Mesodermal cell (in vitro differentiated cells): ENCODE data around the gene COL4A3. TPM values are rescaled to one million over a fixed set of nuclear protein-coding genes. Genes with fewer than 3 reads are reported as not detected.

ENCODE experiments used
- H3K27ac ChIP-seq: 2 replicates; pipeline ENCODE4 v1.7.0; 2013; ENCODE audit warnings: mild to moderate bottlenecking, low read depth, low read length, moderate library complexity; ENCODE audit not compliant: severe bottlenecking
- H3K36me3 ChIP-seq: 2 replicates; pipeline ENCODE4 v1.7.1; 2013; ENCODE audit warnings: mild to moderate bottlenecking, low read length, moderate library complexity; ENCODE audit not compliant: control insufficient read depth, insufficient read depth
- H3K4me1 ChIP-seq: one replicate; pipeline ENCODE4 v1.7.1; 2013; ENCODE audit warnings: mild to moderate bottlenecking, low read length; ENCODE audit not compliant: insufficient read depth, control insufficient read depth, poor library complexity, severe bottlenecking
- H3K4me3 ChIP-seq: 2 replicates; pipeline ENCODE4 v1.7.0; 2013; ENCODE audit warnings: low read length, control low read depth, mild to moderate bottlenecking; ENCODE audit not compliant: insufficient read depth, poor library complexity, severe bottlenecking; ENCODE audit errors: extremely low read depth
- H3K9me3 ChIP-seq: 2 replicates; pipeline ENCODE4 v1.7.1; 2013; ENCODE audit warnings: mild to moderate bottlenecking, low read length, moderate library complexity; ENCODE audit not compliant: control insufficient read depth
- WGBS, 2 experiments: methylation state at CpG; one replicate each; pipeline ENCODE4 v1.1.5; 2013; ENCODE audit warnings: missing lambda C conversion rate in 2 of 2; ENCODE audit not compliant: insufficient coverage in 2 of 2; 5-methylcytosine and 5-hydroxymethylcytosine counted together
- polyA plus RNA-seq, 2 experiments: library from polyadenylated mRNA; stranded (reverse); fragments of 50-300 nt; gene quantifications; one replicate each; pipeline ENCODE4 v1.2.3, GENCODE V29; 2013

COL4A3 gene
- polyA plus RNA-seq (2013, experiment 1 of 2) = not detected
- not detected for polyA plus RNA-seq (2013, experiment 2 of 2)

- Histone ChIP-seq H3K9me3 (no peaks in the 10 kb centered on the region), H3K27ac (no peak within 1 kb of the TSS), H3K4me3 (peak within 1 kb of the TSS; percentile 35), H3K4me1 (peaks cover 3% of the 10 kb centered on the region), H3K36me3 (no peaks in the 10 kb centered on the region)
- WGBS, 2 experiments = 0% methylated on average over 22 to 43 of the region's 77 CpGs
Measured at GRCh38 chr2:227163998-227164762, at the start of gene COL4A3, which contains the start of gene COL4A4. TSS of gene COL4A3 (plus strand) at chr2:227164624. CDS start at chr2:227164727, 103 bp downstream. TSS of gene COL4A4 (minus strand) at chr2:227164205. CDS start at chr2:227147483, 16,722 bp downstream.

DNA sequence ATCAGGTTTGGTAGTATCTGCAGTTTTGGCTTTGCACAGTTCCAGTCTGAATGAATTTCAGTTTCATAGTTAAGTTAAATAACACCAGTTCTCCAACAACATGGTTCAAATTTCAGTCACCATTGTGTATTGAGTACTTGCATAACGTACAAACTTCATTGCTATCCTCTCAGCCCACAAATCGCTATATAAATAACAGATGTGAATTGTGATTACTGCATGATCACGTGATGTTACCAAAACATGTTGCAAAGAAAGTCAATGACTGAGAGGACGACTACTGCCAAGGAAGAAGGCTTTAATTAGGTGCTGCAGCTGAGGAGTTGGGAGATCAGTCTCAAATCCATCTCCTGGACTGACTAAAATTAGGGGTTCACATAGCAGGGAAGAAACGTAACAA lies 48.7 kb upstream of the COL4A3 start:
- Histone ChIP-seq H3K4me3 (no peak overlapping the region), H3K4me1 (no peaks in the 10 kb centered on the region), H3K9me3 (no peaks in the 10 kb centered on the region), H3K36me3 (no peaks in the 10 kb centered on the region), H3K27ac (no peak overlapping the region)
- WGBS, 2 experiments = 76 to 86% methylated on average over 3 of the region's 5 CpGs

- Histone ChIP-seq H3K4me1 (no peaks in the 10 kb centered on the region), H3K36me3 (no peaks in the 10 kb centered on the region), H3K27ac (no peak overlapping the region), H3K9me3 (no peaks in the 10 kb centered on the region), H3K4me3 (no peak overlapping the region)
- 83 to 88% methylated on average over 1 of the region's 1 CpG for WGBS, 2 experiments
Measured at GRCh38 chr2:227117027-227117426, 47.4 kb upstream of the COL4A3 start.

- 50 to 72% methylated on average over 1 to 2 of the region's 3 CpGs for WGBS, 2 experiments
- Histone ChIP-seq H3K4me1 (no peaks in the 10 kb centered on the region), H3K36me3 (no peaks in the 10 kb centered on the region), H3K27ac (peak overlapping the region; percentile 67), H3K4me3 (no peak overlapping the region), H3K9me3 (no peaks in the 10 kb centered on the region)
Measured at GRCh38 chr2:227117852-227118251, 46.6 kb upstream of the COL4A3 start.

DNA sequence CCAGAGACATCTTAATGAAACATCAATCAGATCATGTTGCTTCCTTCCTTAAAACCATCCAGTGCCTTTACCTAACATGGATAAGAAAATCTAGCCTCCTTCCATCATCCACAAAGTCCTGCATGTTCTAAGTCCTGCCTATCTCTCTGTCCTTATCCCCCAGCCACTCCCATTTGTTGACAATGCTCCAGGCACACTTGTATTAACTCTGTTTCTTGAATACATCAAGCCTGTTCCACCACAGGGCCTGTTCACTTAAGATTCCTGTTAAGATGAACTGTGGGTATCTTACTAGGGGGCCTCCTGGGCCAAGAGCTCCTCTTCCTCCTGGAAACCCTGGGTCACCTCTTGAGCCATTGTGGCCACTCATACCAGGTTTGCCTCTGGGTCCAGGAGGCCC lies 46.1 kb upstream of the COL4A3 start:
- no peaks in the 10 kb centered on the region for H3K4me1 ChIP-seq
- no peaks in the 10 kb centered on the region for H3K36me3 ChIP-seq
- no peak overlapping the region for H3K4me3 ChIP-seq
- no peaks in the 10 kb centered on the region for H3K9me3 ChIP-seq
- peak overlapping the region; percentile 67 for H3K27ac ChIP-seq

- WGBS, 2 experiments = 91 to 92% methylated on average over 4 of the region's 4 CpGs
- no peaks in the 10 kb centered on the region for H3K36me3 ChIP-seq
- no peak overlapping the region for H3K27ac ChIP-seq
Measured at GRCh38 chr2:227123697-227124096, 40.7 kb upstream of the COL4A3 start.

DNA sequence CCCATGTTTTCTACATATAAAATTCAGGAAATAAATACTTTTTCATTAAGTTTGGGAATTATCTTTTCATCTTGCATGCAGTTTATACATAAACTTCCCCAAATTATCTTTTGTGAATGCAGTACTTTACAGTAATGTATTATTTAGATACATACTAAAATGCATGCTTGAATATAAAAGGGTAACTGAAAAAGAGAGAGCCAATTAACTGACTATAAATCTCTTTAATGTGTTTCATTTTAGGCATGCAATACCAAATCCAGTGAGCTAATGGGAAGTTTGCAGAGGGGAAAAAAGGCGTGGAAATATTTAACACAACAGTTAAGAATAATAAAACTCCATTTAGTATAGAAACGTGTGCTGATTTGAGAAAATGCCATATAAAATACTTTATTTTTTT lies 39.6 kb upstream of the COL4A3 start:
- Histone ChIP-seq H3K27ac (no peak overlapping the region), H3K4me1 (no peaks in the 10 kb centered on the region), H3K9me3 (no peaks in the 10 kb centered on the region), H3K36me3 (no peaks in the 10 kb centered on the region), H3K4me3 (no peak overlapping the region)
- WGBS, 2 experiments = no CpG with 5 or more reads among the region's 2 CpGs

More at GRCh38 chr2:227123697-227124096, 40.7 kb upstream of the COL4A3 start:
- Histone ChIP-seq H3K9me3 (no peaks in the 10 kb centered on the region), H3K4me1 (no peaks in the 10 kb centered on the region), H3K4me3 (no peak overlapping the region)

DNA sequence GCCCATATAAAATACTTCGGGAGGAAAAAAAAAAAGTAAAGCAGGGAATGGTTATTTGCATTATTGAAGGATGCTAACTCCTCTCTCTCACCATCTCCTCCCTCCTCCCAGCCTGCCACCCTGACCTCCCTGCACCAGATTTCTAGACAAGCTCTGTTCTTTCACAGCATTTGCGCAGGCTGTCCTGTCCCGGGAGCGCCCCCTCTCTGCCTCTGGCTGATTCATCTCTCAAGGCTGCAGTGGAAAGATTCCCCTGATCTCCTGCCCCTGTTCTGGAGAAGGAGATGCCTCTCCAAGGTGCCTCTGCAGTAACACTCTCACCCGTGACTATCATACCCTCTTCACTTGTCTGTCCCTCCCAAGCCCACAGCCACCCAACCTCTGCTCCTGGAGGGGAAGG lies 38.9 kb upstream of the COL4A3 start:
- H3K27ac ChIP-seq = no peak overlapping the region

DNA sequence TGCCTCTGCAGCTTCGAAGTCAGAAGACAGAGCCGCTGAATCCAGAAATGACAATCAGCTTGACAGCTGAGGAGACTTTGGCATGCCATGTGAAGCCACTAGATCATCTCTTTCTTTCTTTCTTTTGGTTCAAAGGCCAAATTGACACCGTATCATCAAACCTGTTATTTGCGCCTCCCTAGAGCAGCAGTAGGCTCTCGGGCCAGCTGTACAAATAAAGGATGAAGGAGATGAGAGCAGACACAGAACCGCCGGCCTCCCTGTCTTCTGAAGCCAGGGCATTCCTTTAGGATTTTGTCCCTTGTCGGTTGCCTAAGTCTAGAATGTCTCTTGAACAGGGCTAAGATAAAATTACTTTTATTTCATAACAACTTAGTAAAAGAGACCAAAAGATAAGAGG lies 37.2 kb upstream of the COL4A3 start:
- Histone ChIP-seq H3K36me3 (no peaks in the 10 kb centered on the region), H3K27ac (no peak overlapping the region), H3K4me1 (no peaks in the 10 kb centered on the region), H3K4me3 (no peak overlapping the region), H3K9me3 (no peaks in the 10 kb centered on the region)
- 51 to 58% methylated on average over 4 to 5 of the region's 8 CpGs for WGBS, 2 experiments

More for the DNA sequence above, 38.9 kb upstream of the COL4A3 start:
- WGBS, 2 experiments = 64 to 80% methylated on average over 3 to 4 of the region's 5 CpGs
- H3K9me3 ChIP-seq = no peaks in the 10 kb centered on the region
- no peaks in the 10 kb centered on the region for H3K4me1 ChIP-seq
- no peak overlapping the region for H3K4me3 ChIP-seq
- H3K36me3 ChIP-seq = no peaks in the 10 kb centered on the region

DNA sequence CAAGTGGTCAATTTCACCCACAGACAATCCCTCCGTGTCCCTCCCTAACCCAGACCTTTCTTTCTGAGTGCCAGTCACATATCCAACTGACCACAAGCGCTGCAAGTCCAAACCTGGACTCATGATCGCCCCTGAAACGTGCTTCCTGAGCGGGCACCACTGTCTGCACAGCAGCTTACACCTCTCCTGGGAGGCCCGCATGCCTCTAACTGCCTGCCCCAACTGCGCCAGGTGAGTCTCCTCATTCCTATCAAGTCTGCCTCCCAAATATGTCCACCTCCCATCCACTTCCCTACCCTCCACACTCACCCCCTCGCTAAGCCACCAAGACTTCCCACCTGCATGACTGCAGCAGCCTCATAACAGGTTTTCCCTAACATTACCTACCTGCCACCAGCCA lies 33.8 kb upstream of the COL4A3 start:
- H3K27ac ChIP-seq = no peak overlapping the region
- H3K4me3 ChIP-seq = no peak overlapping the region
- no peaks in the 10 kb centered on the region for H3K9me3 ChIP-seq
- H3K4me1 ChIP-seq = peaks cover 4% of the 10 kb centered on the region
- 81 to 87% methylated on average over 3 to 8 of the region's 8 CpGs for WGBS, 2 experiments
- no peaks in the 10 kb centered on the region for H3K36me3 ChIP-seq

GRCh38 chr2:227132986-227133385 lies 31.4 kb upstream of the COL4A3 start:
- Histone ChIP-seq H3K27ac (no peak overlapping the region), H3K36me3 (no peaks in the 10 kb centered on the region), H3K4me3 (no peak overlapping the region), H3K9me3 (no peaks in the 10 kb centered on the region), H3K4me1 (peaks cover 4% of the 10 kb centered on the region)
- WGBS, 2 experiments = 88% methylated on average over 4 of the region's 4 CpGs; no CpG with 5 or more reads in 1 of the 2 experiments
